Measurements from ENCODE around the gene MEI1. TPM values are rescaled to one million over a fixed set of nuclear protein-coding genes. Genes with fewer than 3 reads are reported as not detected.
A peak's percentile ranks its signal among the peaks of the same experiment; 100 is the strongest.

Gene MEI1
- total RNA-seq, 4 donors from 2014 or later: 0.29 TPM; not detected in 3

- ATAC-seq (no peak), DNase-seq (no peak)
- intact Hi-C loops (cut with DNase I; ENCODE audit: low total_unique reads) (loop anchor here (5.0 kb wide), 1 partner anchor 162 kb away; no protein-coding TSS in a partner anchor), in situ Hi-C loops (cut with MboI; ENCODE audit: low sequenced_read_pairs in 4 of 4) (loop anchor here (5.0 to 10.0 kb wide), 2 partner anchors 247 to 250 kb away; partner anchors contain the start of gene CENPM (in 1 of the 4))
- H3K4me3 ChIP-seq: no peak overlapping the region
- no peaks in the 10 kb centered on the region for H3K27me3 ChIP-seq
- no peak for TF ChIP-seq POLR2A (IDR thresholded peaks at IDR 0.05)
- TF ChIP-seq CTCF (IDR thresholded peaks at IDR 0.05 in 4 of 5, conservative IDR thresholded peaks at IDR 0.05 in 1 of 5): no peak
- peaks cover 4% of the 10 kb centered on the region in 2 donors for H3K4me1 ChIP-seq
- H3K27ac ChIP-seq: no peak overlapping the region
- no peaks in the 10 kb centered on the region for H3K9me3 ChIP-seq
- peaks cover 0 to 9% of the 10 kb centered on the region in 2 donors for H3K36me3 ChIP-seq
Measured at GRCh38 chr22:41695211-41695610, 4.1 kb upstream of the MEI1 start.

- in situ Hi-C loops (cut with MboI; ENCODE audit: low sequenced_read_pairs in 4 of 4): loop anchor here (5.0 to 10.0 kb wide), 2 partner anchors 246 to 248 kb away; partner anchors contain the start of gene CENPM (in 1 of the 4)
- H3K27ac ChIP-seq: peak overlapping the region in 2 of 4 donors; percentile 41 to 56
- ATAC-seq: no peak
Measured at GRCh38 chr22:41696703-41697102, 2.6 kb upstream of the MEI1 start.

GRCh38 chr22:41697126-41697775, 2.1 kb upstream of the MEI1 start:
- intact Hi-C loops (cut with DNase I; ENCODE audit: low total_unique reads): loop anchor here (1.0 to 5.0 kb wide), 2 partner anchors 160 to 244 kb away; no protein-coding TSS in a partner anchor
- peak; percentile 80 to 86 for ATAC-seq
- Histone ChIP-seq H3K4me3 (peak overlapping the region in 2 of 4 donors; percentile 14 to 30), H3K27me3 (no peaks in the 10 kb centered on the region), H3K4me1 (peaks cover 4% of the 10 kb centered on the region in 2 donors), H3K9me3 (no peaks in the 10 kb centered on the region), H3K36me3 (peaks cover 0 to 9% of the 10 kb centered on the region in 2 donors), H3K27ac (peak overlapping the region in 2 of 4 donors; percentile 41 to 56)
- in situ Hi-C loops (cut with MboI; ENCODE audit: low sequenced_read_pairs in 4 of 4): loop anchor here (5.0 to 10.0 kb wide), 2 partner anchors 245 to 248 kb away; partner anchors contain the start of gene CENPM (in 1 of the 4)
- TF ChIP-seq POLR2A (IDR thresholded peaks at IDR 0.05) (no peak), CTCF (IDR thresholded peaks at IDR 0.05 in 4 of 5, conservative IDR thresholded peaks at IDR 0.05 in 1 of 5) (peak; percentile 84 to 99 (median 95))
- peak; percentile 58 to 78 for DNase-seq

More at GRCh38 chr22:41696703-41697102, 2.6 kb upstream of the MEI1 start:
- intact Hi-C loops (cut with DNase I; ENCODE audit: low total_unique reads): loop anchor here (1.0 to 5.0 kb wide), 2 partner anchors 161 to 245 kb away; no protein-coding TSS in a partner anchor
- Histone ChIP-seq H3K27me3 (no peaks in the 10 kb centered on the region), H3K36me3 (peaks cover 0 to 9% of the 10 kb centered on the region in 2 donors), H3K4me3 (no peak overlapping the region), H3K9me3 (no peaks in the 10 kb centered on the region), H3K4me1 (peaks cover 4% of the 10 kb centered on the region in 2 donors)
- TF ChIP-seq POLR2A (IDR thresholded peaks at IDR 0.05): no peak
- no peak for TF ChIP-seq CTCF (IDR thresholded peaks at IDR 0.05 in 4 of 5, conservative IDR thresholded peaks at IDR 0.05 in 1 of 5)
- no peak for DNase-seq

GRCh38 chr22:41700108-41700364, 733 bp downstream of the MEI1 start:
- TF ChIP-seq CTCF (IDR thresholded peaks at IDR 0.05 in 4 of 5, conservative IDR thresholded peaks at IDR 0.05 in 1 of 5): no peak
- no peak for TF ChIP-seq POLR2A (IDR thresholded peaks at IDR 0.05)
- peaks cover 4% of the 10 kb centered on the region in 2 donors for H3K4me1 ChIP-seq
- no peaks in the 10 kb centered on the region for H3K27me3 ChIP-seq
- no peaks in the 10 kb centered on the region for H3K9me3 ChIP-seq
- intact Hi-C loops (cut with DNase I; ENCODE audit: low total_unique reads) (no loop called here), in situ Hi-C loops (cut with MboI; ENCODE audit: low sequenced_read_pairs in 4 of 4) (no loop called here)
- ATAC-seq: no peak
- no peaks in the 10 kb centered on the region for H3K36me3 ChIP-seq
- DNase-seq: no peak
- no peak overlapping the region for H3K27ac ChIP-seq
- H3K4me3 ChIP-seq: no peak overlapping the region

Measured in gastrocnemius medialis (tissue), 4 donors.